Breast epithelium (tissue), 3 donors: ENCODE measurements around the gene HP.

Source experiments
- CTCF ChIP-seq, 3 donors: fragments of 450-650 bp; IDR thresholded peaks; one replicate each; pipeline ENCODE4 v1.5.1; 2016 to 2017; ENCODE audit warnings: antibody characterized with exemption in 3 of 3, mild to moderate bottlenecking in 3 of 3, moderate library complexity in 3 of 3
- POLR2AphosphoS5 ChIP-seq, 3 donors: sonication (generic); formaldehyde crosslinking; IDR thresholded peaks; one replicate each; pipeline ENCODE4 v1.6.1; 2017; ENCODE audit warnings: antibody characterized with exemption in 3 of 3

- TF ChIP-seq POLR2AphosphoS5 (IDR thresholded peaks at IDR 0.05) (no peak), CTCF (IDR thresholded peaks at IDR 0.05) (no peak)
These were observed 40.3 kb upstream of the HP start for GRCh38 chr16:72013888-72014581.
